ENCODE data around the gene SLFN14. TPM values are rescaled to one million over a fixed set of nuclear protein-coding genes. Genes with fewer than 3 reads are reported as not detected.

SLFN14 gene
- total RNA-seq, 1 experiment from 2014 or later: not detected

GRCh38 chr17:35603674-35604073 lies 43.1 kb upstream of the SLFN14 start:
- in situ Hi-C loops (cut with HindIII; ENCODE audit: low pct_unique_long_range_greater_than_20kb, low sequenced_read_pairs): no loop called here
- no peaks in the 10 kb centered on the region for H3K9me3 ChIP-seq (ENCODE audit: control insufficient read depth, insufficient read depth, low read depth, low read length)
- no TSS peak for BruUV-seq (replicated peaks)
- ChIA-PET POLR2A (interaction anchor here (0.7 kb wide), 1 partner anchor 9 kb away, joined by 3 read pairs; no protein-coding TSS in a partner anchor), CTCF (interaction anchor here (0.8 kb wide), 1 partner anchor 48 kb away, joined by 3 read pairs; no protein-coding TSS in a partner anchor)
- no peak overlapping the region for H3K4me3 ChIP-seq (ENCODE audit: low read depth in 2 of 2, low read length in 2 of 2)
- H3K4me1 ChIP-seq (ENCODE audit: control insufficient read depth, insufficient read depth, low read length): no peaks in the 10 kb centered on the region
- DNase-seq (ENCODE audit: low read depth, low spot score) (no peak), ATAC-seq (no peak)
- H3K36me3 ChIP-seq (ENCODE audit: control insufficient read depth, insufficient read depth, low read length): peaks cover 66% of the 10 kb centered on the region
- TF ChIP-seq POLR2AphosphoS5 (IDR thresholded peaks at IDR 0.05; ENCODE audit: low read depth, low read length): no peak
- no peak for TF ChIP-seq CTCF (IDR thresholded peaks at IDR 0.05)
- TF ChIP-seq TCF7L2 (IDR thresholded peaks at IDR 0.05; ENCODE audit: low read depth, low read length): no peak
- TF ChIP-seq REST (IDR thresholded peaks at IDR 0.05; ENCODE audit: insufficient read depth in 1 of 2, low read depth in 2 of 2, low read length in 1 of 2): no peak
- TF ChIP-seq SIN3A (IDR thresholded peaks at IDR 0.05; ENCODE audit: borderline replicate concordance, insufficient read depth, low read depth, low read length): no peak
- H3K27me3 ChIP-seq (ENCODE audit: control insufficient read depth, insufficient read depth, low read length): no peaks in the 10 kb centered on the region
- intact Hi-C loops (cut with micrococcal nuclease; ENCODE audit: unreplicated experiment): no loop called here
- no peak overlapping the region for H3K27ac ChIP-seq (ENCODE audit: low read length)

GRCh38 chr17:35597604-35598003 lies 37.0 kb upstream of the SLFN14 start:
- Histone ChIP-seq H3K9me3 (ENCODE audit: control insufficient read depth, insufficient read depth, low read depth, low read length) (no peaks in the 10 kb centered on the region), H3K36me3 (ENCODE audit: control insufficient read depth, insufficient read depth, low read length) (peaks cover 75% of the 10 kb centered on the region), H3K27ac (ENCODE audit: low read length) (no peak overlapping the region), H3K27me3 (ENCODE audit: control insufficient read depth, insufficient read depth, low read length) (no peaks in the 10 kb centered on the region), H3K4me3 (ENCODE audit: low read depth in 2 of 2, low read length in 2 of 2) (no peak overlapping the region), H3K4me1 (ENCODE audit: control insufficient read depth, insufficient read depth, low read length) (peaks cover 10% of the 10 kb centered on the region)
- ChIA-PET CTCF (no interaction called here), POLR2A (no interaction called here)
- in situ Hi-C loops (cut with HindIII; ENCODE audit: low pct_unique_long_range_greater_than_20kb, low sequenced_read_pairs) (no loop called here), intact Hi-C loops (cut with micrococcal nuclease; ENCODE audit: unreplicated experiment) (loop anchor here (10.0 kb wide), 1 partner anchor 57 kb away; no protein-coding TSS in a partner anchor)
- DNase-seq (ENCODE audit: low read depth, low spot score) (no peak), ATAC-seq (no peak)
- no peak for TF ChIP-seq SIN3A (IDR thresholded peaks at IDR 0.05; ENCODE audit: borderline replicate concordance, insufficient read depth, low read depth, low read length)
- no peak for TF ChIP-seq TCF7L2 (IDR thresholded peaks at IDR 0.05; ENCODE audit: low read depth, low read length)
- no peak for TF ChIP-seq CTCF (IDR thresholded peaks at IDR 0.05)
- no peak for TF ChIP-seq REST (IDR thresholded peaks at IDR 0.05; ENCODE audit: insufficient read depth in 1 of 2, low read depth in 2 of 2, low read length in 1 of 2)
- TF ChIP-seq POLR2AphosphoS5 (IDR thresholded peaks at IDR 0.05; ENCODE audit: low read depth, low read length): no peak
- no TSS peak for BruUV-seq (replicated peaks)

Measured in Panc1 (cell line).